ENCODE results near the gene LYPD4. TPM values are rescaled to one million over a fixed set of nuclear protein-coding genes. Genes with fewer than 3 reads are reported as not detected.

Gene LYPD4
- total and polyA plus RNA-seq, 8 donors: not detected

DNA sequence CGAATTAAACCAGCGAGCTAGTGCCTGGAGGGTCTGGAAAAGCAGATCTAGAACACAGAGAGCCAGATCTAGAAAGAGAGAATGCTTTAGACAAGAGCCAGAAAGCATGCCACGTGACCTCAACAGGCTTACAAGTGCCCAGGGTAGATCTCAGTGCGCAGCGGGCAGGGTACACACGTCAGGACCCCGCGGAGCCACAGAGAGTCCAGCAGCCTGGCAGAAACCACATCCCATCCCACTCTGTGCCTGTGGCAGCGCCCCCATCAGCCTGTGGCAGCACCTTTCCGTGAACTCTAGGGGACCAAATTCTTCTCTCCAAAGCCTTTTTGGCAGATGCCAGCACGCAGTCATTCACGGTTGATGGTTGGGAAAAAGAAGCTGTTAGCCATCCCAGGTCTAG is 44.4 kb upstream of the LYPD4 start:
- Histone ChIP-seq H3K27ac (peak overlapping the region in 1 of 2 donors; percentile 7), H3K27me3 (no peaks in the 10 kb centered on the region), H3K36me3 (peaks cover 0 to 62% of the 10 kb centered on the region in 2 donors), H3K4me3 (no peak overlapping the region), H3K4me1 (peaks cover 20 to 48% of the 10 kb centered on the region in 2 donors), H3K9me3 (no peaks in the 10 kb centered on the region)
- TF ChIP-seq, protein P1, sequence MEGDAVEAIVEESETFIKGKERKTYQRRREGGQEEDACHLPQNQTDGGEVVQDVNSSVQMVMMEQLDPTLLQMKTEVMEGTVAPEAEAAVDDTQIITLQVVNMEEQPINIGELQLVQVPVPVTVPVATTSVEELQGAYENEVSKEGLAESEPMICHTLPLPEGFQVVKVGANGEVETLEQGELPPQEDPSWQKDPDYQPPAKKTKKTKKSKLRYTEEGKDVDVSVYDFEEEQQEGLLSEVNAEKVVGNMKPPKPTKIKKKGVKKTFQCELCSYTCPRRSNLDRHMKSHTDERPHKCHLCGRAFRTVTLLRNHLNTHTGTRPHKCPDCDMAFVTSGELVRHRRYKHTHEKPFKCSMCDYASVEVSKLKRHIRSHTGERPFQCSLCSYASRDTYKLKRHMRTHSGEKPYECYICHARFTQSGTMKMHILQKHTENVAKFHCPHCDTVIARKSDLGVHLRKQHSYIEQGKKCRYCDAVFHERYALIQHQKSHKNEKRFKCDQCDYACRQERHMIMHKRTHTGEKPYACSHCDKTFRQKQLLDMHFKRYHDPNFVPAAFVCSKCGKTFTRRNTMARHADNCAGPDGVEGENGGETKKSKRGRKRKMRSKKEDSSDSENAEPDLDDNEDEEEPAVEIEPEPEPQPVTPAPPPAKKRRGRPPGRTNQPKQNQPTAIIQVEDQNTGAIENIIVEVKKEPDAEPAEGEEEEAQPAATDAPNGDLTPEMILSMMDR (IDR thresholded peaks at IDR 0.05): no peak
- peak in 1 of 4 donors; percentile 64 for DNase-seq
- intact Hi-C loops (cut with DNase I): no loop called here
- no peak for ATAC-seq

DNA sequence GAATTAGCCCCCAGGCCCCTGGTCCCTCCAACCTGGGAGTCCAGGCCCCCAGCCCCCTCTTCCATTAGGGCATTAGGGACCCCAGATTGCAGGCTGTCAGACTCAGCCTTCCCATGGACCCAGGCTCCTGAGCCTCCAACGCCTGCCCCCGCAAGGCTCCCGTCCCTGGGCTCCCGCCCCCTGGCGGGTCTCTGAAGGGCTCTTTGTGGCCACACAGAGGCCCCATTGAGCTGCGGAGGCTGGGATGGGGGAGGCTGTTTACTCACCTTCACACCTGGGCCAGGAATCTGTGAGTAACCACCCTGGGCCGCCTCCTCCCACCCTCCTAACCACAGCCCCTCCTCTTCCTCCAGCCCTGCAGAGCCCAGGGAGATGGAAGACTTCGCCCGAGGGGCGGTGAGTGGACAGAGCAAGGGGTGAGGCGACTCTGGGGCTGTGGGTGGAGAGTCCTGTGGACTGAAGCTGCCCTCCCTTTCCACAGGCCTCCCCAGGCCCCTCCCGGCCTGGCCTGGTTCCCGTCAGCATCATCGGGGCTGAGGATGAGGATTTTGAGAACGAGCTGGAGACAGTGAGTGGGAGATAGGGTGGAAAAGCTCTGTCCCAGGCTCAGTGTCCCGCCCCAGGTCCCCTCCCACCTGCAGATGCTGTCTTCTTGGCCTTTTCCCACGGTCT is 43.4 kb upstream of the LYPD4 start:
- TF ChIP-seq, protein P1 (IDR thresholded peaks at IDR 0.05): peak in 1 of 2 donors; percentile 16
- Histone ChIP-seq H3K9me3 (no peaks in the 10 kb centered on the region), H3K27ac (peak overlapping the region; percentile 67 to 68), H3K4me3 (peak overlapping the region in 1 of 2 donors; percentile 16), H3K4me1 (peaks cover 20 to 48% of the 10 kb centered on the region in 2 donors), H3K36me3 (peaks cover 0 to 59% of the 10 kb centered on the region in 2 donors), H3K27me3 (no peaks in the 10 kb centered on the region)
- peak in 3 of 4 donors; percentile 85 to 92 (median 87) for DNase-seq
- intact Hi-C loops (cut with DNase I): no loop called here
- ATAC-seq: peak; percentile 75

DNA sequence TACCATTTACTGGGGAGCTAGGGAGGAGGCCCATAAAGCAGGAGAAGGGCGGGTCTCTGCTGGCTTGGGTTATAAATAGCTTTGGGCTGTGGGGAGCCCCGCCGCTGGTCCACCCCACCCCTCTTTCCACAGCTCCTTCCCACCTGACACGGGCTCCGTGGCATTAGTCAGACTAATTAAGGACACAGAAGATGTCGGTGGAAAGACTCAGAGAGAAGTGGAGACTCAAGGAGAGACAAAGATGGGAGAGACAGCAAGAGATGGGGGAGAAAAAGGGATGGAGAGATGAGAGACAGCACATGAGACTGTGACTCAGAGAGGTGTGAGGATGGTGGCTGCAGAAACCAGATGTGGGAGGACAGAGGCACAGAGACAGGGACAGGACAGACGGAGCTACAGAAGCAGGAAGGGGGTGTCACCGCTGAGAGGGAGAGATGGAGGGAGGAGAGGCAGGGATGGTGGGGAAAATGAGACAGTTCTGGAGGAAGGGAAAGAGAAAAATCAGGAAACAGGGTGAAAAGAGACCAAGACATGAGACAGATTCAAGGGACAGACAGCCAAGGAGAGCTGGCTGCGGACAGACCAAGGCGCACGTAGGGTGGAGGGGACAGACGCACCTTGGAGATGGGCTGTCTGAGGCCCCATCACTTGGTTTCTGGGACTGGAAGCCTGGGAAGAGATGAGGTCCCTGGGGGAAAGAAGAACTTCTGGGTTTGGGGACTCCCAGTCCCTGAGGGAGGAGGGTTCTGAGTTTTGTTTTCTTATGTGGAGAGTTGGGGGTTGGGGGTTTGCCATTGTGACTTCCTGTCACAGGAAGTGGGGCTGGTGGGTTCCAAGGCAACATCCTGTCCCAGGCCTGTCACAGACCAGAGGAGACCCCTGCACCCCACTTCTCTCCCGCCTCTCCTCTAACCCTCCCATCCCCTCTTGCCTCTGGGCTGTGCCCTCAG is 42.6 kb upstream of the LYPD4 start:
- Histone ChIP-seq H3K4me3 (peak overlapping the region in 1 of 2 donors; percentile 16), H3K27me3 (no peaks in the 10 kb centered on the region), H3K9me3 (no peaks in the 10 kb centered on the region), H3K36me3 (peaks cover 0 to 51% of the 10 kb centered on the region in 2 donors), H3K4me1 (peaks cover 24 to 55% of the 10 kb centered on the region in 2 donors), H3K27ac (peak overlapping the region; percentile 67 to 68)
- ATAC-seq (no peak), DNase-seq (no peak)
- TF ChIP-seq, protein P1 (IDR thresholded peaks at IDR 0.05): no peak
- intact Hi-C loops (cut with DNase I): no loop called here

DNA sequence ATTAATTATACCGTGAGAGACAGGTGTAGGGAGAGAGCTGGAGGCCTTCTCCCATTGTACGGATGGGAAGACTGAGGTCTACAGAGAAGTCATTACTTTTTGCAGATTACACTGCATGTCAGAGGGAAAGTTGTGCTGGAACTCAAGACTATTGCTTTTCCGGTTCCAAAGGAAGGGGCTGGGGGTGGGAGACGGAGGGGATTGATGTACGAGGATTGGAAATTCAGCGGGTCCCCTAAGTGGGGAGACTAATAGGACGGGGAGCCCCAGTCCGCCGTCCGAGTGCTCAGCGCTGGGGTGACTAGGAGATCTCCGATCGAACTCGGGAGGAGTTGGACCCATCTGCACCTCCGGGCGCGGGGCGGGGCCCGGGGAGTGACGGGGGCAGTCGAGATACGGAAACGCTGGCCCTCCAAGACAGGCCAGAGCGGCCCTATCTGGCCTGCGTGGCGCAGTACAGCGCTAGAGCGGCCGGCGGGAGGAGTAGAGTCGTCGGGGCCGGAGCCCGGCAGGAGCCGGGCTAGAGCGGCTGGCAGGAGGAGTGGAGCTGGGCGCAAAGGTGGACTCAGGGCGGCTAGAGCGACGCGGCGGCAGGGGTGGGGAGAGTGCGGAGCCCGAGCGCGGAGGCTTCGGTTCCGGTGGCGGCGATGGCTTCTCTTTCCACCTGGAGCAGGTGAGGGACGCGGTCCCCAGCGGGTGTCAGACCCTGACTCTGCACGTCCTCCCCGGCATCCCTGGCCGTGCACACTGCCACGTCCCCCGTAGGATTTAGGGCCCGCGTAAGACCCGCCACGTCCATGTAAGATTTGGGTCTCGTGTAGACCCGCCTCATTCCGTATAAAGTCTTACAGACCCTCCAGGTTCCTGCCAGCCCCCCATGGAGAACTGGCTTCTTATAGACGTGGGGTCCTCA is 39.6 kb upstream of the LYPD4 start:
- Histone ChIP-seq H3K4me1 (peaks cover 24 to 70% of the 10 kb centered on the region in 2 donors), H3K27me3 (no peaks in the 10 kb centered on the region), H3K4me3 (peak overlapping the region; percentile 98 to 99), H3K27ac (peak overlapping the region; percentile 94 to 99), H3K9me3 (no peaks in the 10 kb centered on the region), H3K36me3 (peaks cover 0 to 21% of the 10 kb centered on the region in 2 donors)
- TF ChIP-seq, protein P1 (IDR thresholded peaks at IDR 0.05): no peak
- DNase-seq: peak; percentile 85 to 99 (median 96)
- ATAC-seq: peak; percentile 85
- intact Hi-C loops (cut with DNase I): no loop called here
